H9 (cell line): ENCODE measurements around the gene ACTN2. TPM values are rescaled to one million over a fixed set of nuclear protein-coding genes. Genes with fewer than 3 reads are reported as not detected.

Experiments used
- DNase-seq: peaks from one replicate; pipeline ENCODE4 v3.0.0-alpha.2; 2017
- H2AFZ ChIP-seq: one replicate; pipeline ENCODE4 v1.6.1; 2013; ENCODE audit warnings: mild to moderate bottlenecking, low read length, control low read depth, moderate library complexity
- H2AK5ac ChIP-seq: 2 replicates; pipeline ENCODE4 v1.6.1; 2013; ENCODE audit warnings: low read length, control low read depth, mixed read lengths; ENCODE audit not compliant: insufficient read length
- H2BK120ac ChIP-seq: one replicate; pipeline ENCODE4 v1.6.1; 2013; ENCODE audit warnings: low read depth, mild to moderate bottlenecking, low read length, control low read depth, inconsistent platforms; ENCODE audit not compliant: poor library complexity, severe bottlenecking
- H2BK12ac ChIP-seq: 2 replicates; pipeline ENCODE4 v1.6.1; 2013; ENCODE audit warnings: low read length, control low read depth, mixed read lengths, low read depth; ENCODE audit not compliant: insufficient read length
- H2BK15ac ChIP-seq: 2 replicates; pipeline ENCODE4 v1.6.1; 2013; ENCODE audit warnings: low read depth, low read length, control low read depth
- H2BK20ac ChIP-seq: one replicate; pipeline ENCODE4 v1.6.1; 2013; ENCODE audit warnings: low read depth, mild to moderate bottlenecking, low read length, control low read depth, inconsistent platforms; ENCODE audit not compliant: poor library complexity, severe bottlenecking
- H2BK5ac ChIP-seq: 2 replicates; pipeline ENCODE4 v1.6.1; 2013; ENCODE audit warnings: low read length, control low read depth, mixed read lengths; ENCODE audit not compliant: insufficient read length
- H3K14ac ChIP-seq: 2 replicates; pipeline ENCODE4 v1.6.1; 2013; ENCODE audit warnings: low read length, control low read depth; ENCODE audit not compliant: insufficient read depth
- H3K18ac ChIP-seq: 2 replicates; pipeline ENCODE4 v1.6.1; 2013; ENCODE audit warnings: low read depth, mild to moderate bottlenecking, mixed read lengths, low read length, control low read depth; ENCODE audit not compliant: insufficient read length
- H3K23ac ChIP-seq: 2 replicates; pipeline ENCODE4 v1.6.1; 2013; ENCODE audit warnings: low read length, control low read depth, mixed read lengths, low read depth; ENCODE audit not compliant: insufficient read length
- H3K23me2 ChIP-seq: 2 replicates; pipeline ENCODE4 v1.6.1; 2013; ENCODE audit warnings: low read depth, mild to moderate bottlenecking, mixed read lengths, low read length, control low read depth; ENCODE audit not compliant: insufficient read length, poor library complexity, severe bottlenecking
- H3K27ac ChIP-seq: 2 replicates; pipeline ENCODE4 v1.5.1; 2013; ENCODE audit warnings: low read length, control low read depth, mixed read lengths, low read depth; ENCODE audit not compliant: insufficient read length
- H3K27me3 ChIP-seq: 2 replicates; pipeline ENCODE4 v1.6.1; 2013; ENCODE audit warnings: low read length, control low read depth, inconsistent platforms; ENCODE audit not compliant: insufficient read depth
- H3K4ac ChIP-seq: 2 replicates; pipeline ENCODE4 v1.6.1; 2013; ENCODE audit warnings: low read depth, mild to moderate bottlenecking, control low read depth, inconsistent platforms, low read length, moderate library complexity
- H3K4me1 ChIP-seq: 2 replicates; pipeline ENCODE4 v1.6.1; 2013; ENCODE audit warnings: low read length, control low read depth, inconsistent platforms; ENCODE audit not compliant: insufficient read depth
- H3K4me2 ChIP-seq: 2 replicates; pipeline ENCODE4 v1.6.1; 2013; ENCODE audit warnings: low read length, control low read depth, mixed read lengths; ENCODE audit not compliant: insufficient read length, insufficient read depth
- H3K56ac ChIP-seq: 2 replicates; pipeline ENCODE4 v1.6.1; 2013; ENCODE audit warnings: low read depth, mild to moderate bottlenecking, mixed read lengths, low read length, control low read depth; ENCODE audit not compliant: insufficient read length
- H3K79me1 ChIP-seq: 2 replicates; pipeline ENCODE4 v1.6.1; 2013; ENCODE audit warnings: low read depth, mild to moderate bottlenecking, moderate library complexity, low read length, control low read depth, inconsistent platforms; ENCODE audit not compliant: insufficient read depth, poor library complexity, severe bottlenecking
- H3K79me2 ChIP-seq: 2 replicates; pipeline ENCODE4 v1.6.1; 2013; ENCODE audit warnings: low read length, control low read depth, inconsistent platforms; ENCODE audit not compliant: insufficient read depth
- H3K9ac ChIP-seq: 2 replicates; pipeline ENCODE4 v1.6.1; 2013; ENCODE audit warnings: low read length, control low read depth, mixed read lengths; ENCODE audit not compliant: insufficient read length; ENCODE audit errors: extremely low read depth
- H3K9me3 ChIP-seq: one replicate; pipeline ENCODE4 v1.6.1; 2013; ENCODE audit warnings: low read depth, low read length, inconsistent platforms; ENCODE audit not compliant: control insufficient read depth
- H3T11ph ChIP-seq: one replicate; pipeline ENCODE4 v1.6.1; 2013; ENCODE audit warnings: mild to moderate bottlenecking, low read length, control low read depth, inconsistent platforms
- H4K20me1 ChIP-seq: one replicate; pipeline ENCODE4 v1.6.1; 2013; ENCODE audit not compliant: control insufficient read depth, insufficient read length, insufficient read depth
- H4K5ac ChIP-seq: 2 replicates; pipeline ENCODE4 v1.6.1; 2013; ENCODE audit warnings: low read depth, mild to moderate bottlenecking, mixed read lengths, low read length, control low read depth; ENCODE audit not compliant: insufficient read length
- H4K8ac ChIP-seq: replicated peaks from 2 replicates; pipeline ENCODE4 v1.6.1; 2013; ENCODE audit warnings: low read length, control low read depth, mixed read lengths, low read depth; ENCODE audit not compliant: insufficient read length
- H4K91ac ChIP-seq: 2 replicates; pipeline ENCODE4 v1.6.1; 2013; ENCODE audit warnings: low read depth, mild to moderate bottlenecking, moderate library complexity, mixed read lengths, low read length, control low read depth; ENCODE audit not compliant: insufficient read length
- H3K27ac Mint-ChIP-seq, 3 experiments: 2 replicates in 2 of 3; 3 replicates in 1 of 3; pipeline ENCODE4 v1.8.0; 2020 to 2021; ENCODE audit warnings: mixed read lengths in 3 of 3, mild to moderate bottlenecking in 1 of 3, moderate library complexity in 1 of 3
- H3K27me3 Mint-ChIP-seq: 2 replicates; pipeline ENCODE4 v1.8.0; 2021; ENCODE audit warnings: low read depth, mild to moderate bottlenecking, moderate library complexity, mixed read lengths
- H3K36me3 Mint-ChIP-seq, 3 experiments: 2 replicates in 2 of 3; 3 replicates in 1 of 3; pipeline ENCODE4 v1.8.0; 2020 to 2021; ENCODE audit warnings: low read depth in 3 of 3, mixed read lengths in 3 of 3; ENCODE audit not compliant: insufficient read depth in 1 of 3
- H3K4me1 Mint-ChIP-seq, 2 experiments: 2 replicates each; pipeline ENCODE4 v1.8.0; 2020; ENCODE audit warnings: mixed read lengths in 2 of 2
- H3K4me3 Mint-ChIP-seq, 2 experiments: 2 replicates in 1 of 2; 3 replicates in 1 of 2; pipeline ENCODE4 v1.8.0; 2020 to 2021; ENCODE audit warnings: mild to moderate bottlenecking in 2 of 2, mixed read lengths in 2 of 2, moderate library complexity in 1 of 2
- H3K9me3 Mint-ChIP-seq, 2 experiments: 2 replicates in 1 of 2; 3 replicates in 1 of 2; pipeline ENCODE4 v1.8.0; 2020; ENCODE audit warnings: mild to moderate bottlenecking in 2 of 2, mixed read lengths in 2 of 2, moderate library complexity in 1 of 2
- WGBS: extraction: QIAGEN DNeasy Blood & Tissue Kit; methylation state at CpG from one replicate; pipeline ENCODE4 v1.1.7; 2013; ENCODE audit warnings: missing lambda C conversion rate, low lambda C conversion rate, mixed read lengths; ENCODE audit not compliant: insufficient read length; ENCODE audit errors: extremely low coverage; 5-methylcytosine and 5-hydroxymethylcytosine counted together
- total RNA-seq: library from RNA; stranded (reverse); gene quantifications from 2 replicates; pipeline ENCODE4 v1.2.1, GENCODE V29; 2021
- TF ChIP-seq, protein P1 (sequence below): fragments of 200-600 bp; sonication (generic); conservative IDR thresholded peaks from 3 replicates; pipeline ENCODE4 v1.8.0; 2021; ENCODE audit warnings: antibody characterized with exemption, mild to moderate bottlenecking

ACTN2 gene
- total RNA-seq, 1 experiment from 2014 or later = 2.3 TPM

DNA sequence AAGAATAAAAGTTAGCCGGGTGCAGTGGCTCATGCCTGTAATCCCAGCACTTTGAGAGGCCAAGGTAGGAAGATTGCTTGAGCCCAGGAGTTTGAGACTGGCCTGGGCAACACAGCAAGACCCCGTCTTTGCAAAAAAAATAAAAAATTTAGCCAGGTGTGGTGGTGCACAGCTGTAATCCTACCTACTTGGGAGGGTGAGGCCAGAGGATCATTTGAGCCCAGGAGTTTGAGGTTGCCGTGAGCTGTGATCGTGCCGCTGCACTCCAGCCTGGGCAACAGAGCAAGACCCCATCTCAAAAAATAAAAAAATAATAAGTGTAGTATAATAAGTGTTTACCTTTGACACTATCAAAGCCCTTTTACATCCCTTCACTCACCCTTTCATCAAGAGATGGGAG, 5.0 kb downstream of the ACTN2 start:
- Histone ChIP-seq H2BK15ac (no peak overlapping the region), H2AFZ (no peak overlapping the region), H2BK12ac (no peak overlapping the region), H3K27ac (no peak overlapping the region), H2BK20ac (no peak overlapping the region), H3K56ac (no peak overlapping the region), H3K4ac (no peak overlapping the region), H2BK5ac (no peak overlapping the region), H3K9ac (no peak overlapping the region), H3K14ac (no peak overlapping the region), H3K23ac (no peak overlapping the region), H3T11ph (no peak overlapping the region), H3K79me2 (no peaks in the 10 kb centered on the region), H4K8ac (no peak overlapping the region), H3K18ac (no peak overlapping the region), H3K27me3 (peaks cover 10% of the 10 kb centered on the region; the same call in 1 of the 2 replicates), H3K4me2 (no peak overlapping the region), H3K4me1 (no peaks in the 10 kb centered on the region), H2BK120ac (no peak overlapping the region), H3K23me2 (no peaks in the 10 kb centered on the region), H3K9me3 (no peaks in the 10 kb centered on the region), H4K5ac (no peak overlapping the region), H4K20me1 (no peaks in the 10 kb centered on the region), H3K79me1 (no peaks in the 10 kb centered on the region), H4K91ac (no peak overlapping the region), H2AK5ac (no peak overlapping the region)
- Mint-ChIP-seq H3K9me3 (no peaks in the 10 kb centered on the region; a peak in 1 of 5 replicates), H3K4me3 (no peak overlapping the region), H3K27me3 (peaks cover 31% of the 10 kb centered on the region), H3K27ac (no peak overlapping the region), H3K36me3 (no peaks in the 10 kb centered on the region), H3K4me1 (peaks cover 8 to 13% of the 10 kb centered on the region in 2 experiments)
- no peak for DNase-seq
- WGBS = no CpG with 5 or more reads among the region's 5 CpGs
- TF ChIP-seq, protein P1, sequence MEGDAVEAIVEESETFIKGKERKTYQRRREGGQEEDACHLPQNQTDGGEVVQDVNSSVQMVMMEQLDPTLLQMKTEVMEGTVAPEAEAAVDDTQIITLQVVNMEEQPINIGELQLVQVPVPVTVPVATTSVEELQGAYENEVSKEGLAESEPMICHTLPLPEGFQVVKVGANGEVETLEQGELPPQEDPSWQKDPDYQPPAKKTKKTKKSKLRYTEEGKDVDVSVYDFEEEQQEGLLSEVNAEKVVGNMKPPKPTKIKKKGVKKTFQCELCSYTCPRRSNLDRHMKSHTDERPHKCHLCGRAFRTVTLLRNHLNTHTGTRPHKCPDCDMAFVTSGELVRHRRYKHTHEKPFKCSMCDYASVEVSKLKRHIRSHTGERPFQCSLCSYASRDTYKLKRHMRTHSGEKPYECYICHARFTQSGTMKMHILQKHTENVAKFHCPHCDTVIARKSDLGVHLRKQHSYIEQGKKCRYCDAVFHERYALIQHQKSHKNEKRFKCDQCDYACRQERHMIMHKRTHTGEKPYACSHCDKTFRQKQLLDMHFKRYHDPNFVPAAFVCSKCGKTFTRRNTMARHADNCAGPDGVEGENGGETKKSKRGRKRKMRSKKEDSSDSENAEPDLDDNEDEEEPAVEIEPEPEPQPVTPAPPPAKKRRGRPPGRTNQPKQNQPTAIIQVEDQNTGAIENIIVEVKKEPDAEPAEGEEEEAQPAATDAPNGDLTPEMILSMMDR = no peak
